Motor neuron (in vitro differentiated cells): ENCODE data around the gene TRAPPC3. TPM values are rescaled to one million over a fixed set of nuclear protein-coding genes. Genes with fewer than 3 reads are reported as not detected.
A peak's percentile ranks its signal among the peaks of the same experiment; 100 is the strongest.
"Not testable (repeated sequence)": the region's sequence is repeated elsewhere in the genome, so short reads cannot be mapped to it uniquely, and the experiment has no call there.

ENCODE experiments used
- ATAC-seq, 8 experiments: fragments of 200-7000 bp; cut with Tn5 transposase; replicated peaks in 6 of 8; 2 replicates each; pipeline ENCODE4 v1.8.0; 2021; ENCODE audit warnings: mild to moderate bottlenecking in 8 of 8, moderate library complexity in 8 of 8
- H3K27ac ChIP-seq, 2 donors: fragments of 250-450 bp; sonication (Bioruptor Pico); 2 replicates each; pipeline ENCODE4 v1.9.0; 2021; ENCODE audit warnings: antibody characterized with exemption in 2 of 2, mild to moderate bottlenecking in 2 of 2, moderate library complexity in 1 of 2
- H3K4me1 ChIP-seq, 2 donors: fragments of 250-450 bp; sonication (Bioruptor Pico); replicated peaks in 1 of 2; 2 replicates each; pipeline ENCODE4 v1.6.1; 2021; ENCODE audit warnings: antibody characterized with exemption in 2 of 2, mild to moderate bottlenecking in 2 of 2, moderate library complexity in 1 of 2
- H3K4me3 ChIP-seq, 5 donors: fragments of 250-450 bp; sonication (Bioruptor Pico); 2 replicates each; pipeline ENCODE4 v1.9.0; 2021; ENCODE audit warnings: antibody characterized with exemption in 5 of 5, mild to moderate bottlenecking in 5 of 5, moderate library complexity in 4 of 5
- WGBS, 10 experiments: fragments of 450-650 bp; shearing (Covaris generic); methylation state at CpG; one replicate each; pipeline ENCODE4 v1.0.0; 2022; 5-methylcytosine and 5-hydroxymethylcytosine counted together
- in situ Hi-C, 9 experiments: fragments of 400-800 bp; cut with MboI; loops; one replicate each; pipeline ENCODE4 v1.15.0; 2021; ENCODE audit warnings: low sequenced_read_pairs in 9 of 9, low pct_unique_long_range_greater_than_20kb in 2 of 9; ENCODE audit not compliant: unreplicated experiment in 9 of 9
- total RNA-seq, 8 experiments: library from RNA; unstranded; fragments of 300-600 nt; gene quantifications; 2 replicates each; pipeline versions ENCODE4 v1.2.3 to v1.2.4, GENCODE V29; 2022

The TRAPPC3 gene
- total RNA-seq, result 100 to 1,000 TPM in 1 of 8 experiments, 10 to 100 TPM in 7; 56.1 to 121 (median 69.5) TPM

GRCh38 chr1:36149237-36149972, at the start of gene TRAPPC3:
TSS of gene TRAPPC3 (minus strand) at chr1:36149486. CDS start at chr1:36149378, 108 bp downstream.
- WGBS, 10 experiments, result 0 to 20% (median 2%) methylated on average over 4 to 48 of the region's 62 CpGs; no CpG with 5 or more reads in 1 of the 10 experiments
- ATAC-seq, result peak; percentile 82 to 92 (median 87)
- H3K27ac ChIP-seq, result peak within 1 kb of the TSS; percentile 84 to 90
- H3K4me1 ChIP-seq, result peaks cover 22 to 25% of the 10 kb centered on the region in 2 donors
- in situ Hi-C loops, result no loop called here
- H3K4me3 ChIP-seq, result peak within 1 kb of the TSS; percentile 49 to 66 (median 53)

- in situ Hi-C loops, result no loop called here
- WGBS, 10 experiments, result 38 to 94% (median 80%) methylated on average over 1 to 5 of the region's 5 CpGs; no CpG with 5 or more reads in 3 of the 10 experiments
- Histone ChIP-seq H3K4me3 (no peak overlapping the region), H3K4me1 (peaks cover 0 to 2% of the 10 kb centered on the region in 2 donors), H3K27ac (no peak overlapping the region)
- no peak for ATAC-seq
Measured at GRCh38 chr1:36198641-36199040, 49.4 kb upstream of the TRAPPC3 start.

- in situ Hi-C loops, H3K27ac ChIP-seq, H3K4me1 ChIP-seq, H3K4me3 ChIP-seq, ATAC-seq: not testable (repeated sequence)
- WGBS, 10 experiments, result 100% methylated on average over 2 of the region's 12 CpGs; no CpG with 5 or more reads in 9 of the 10 experiments
Measured at GRCh38 chr1:36196805-36197204, 47.5 kb upstream of the TRAPPC3 start.

GRCh38 chr1:36187800-36188593, 38.7 kb upstream of the TRAPPC3 start:
- in situ Hi-C loops, result loop anchor here in 2 of 9 experiments (10.0 kb wide), 1 partner anchor 83 kb away; no protein-coding TSS in a partner anchor
- H3K27ac ChIP-seq, result no peak overlapping the region
- WGBS, 10 experiments, result 0 to 24% (median 17%) methylated on average over 2 to 9 of the region's 9 CpGs; no CpG with 5 or more reads in 6 of the 10 experiments
- H3K4me3 ChIP-seq, result no peak overlapping the region
- peaks cover 0 to 5% of the 10 kb centered on the region in 2 donors for H3K4me1 ChIP-seq
- ATAC-seq, result peak; percentile 94 to 98 (median 96)

- WGBS, 10 experiments, result 88 to 100% (median 97%) methylated on average over 1 to 2 of the region's 2 CpGs; no CpG with 5 or more reads in 2 of the 10 experiments
- in situ Hi-C loops, result loop anchor here in 2 of 9 experiments (10.0 kb wide), 1 partner anchor 79 kb away; no protein-coding TSS in a partner anchor
- no peak for ATAC-seq
- no peak overlapping the region for H3K4me3 ChIP-seq
- peaks cover 0 to 5% of the 10 kb centered on the region in 2 donors for H3K4me1 ChIP-seq
- H3K27ac ChIP-seq, result no peak overlapping the region
Measured at GRCh38 chr1:36183309-36183856, 34.1 kb upstream of the TRAPPC3 start.

- H3K4me3 ChIP-seq, result no peak overlapping the region
- peak in 3 of 8 experiments; percentile 14 to 27 (median 19) for ATAC-seq
- peaks cover 0 to 1% of the 10 kb centered on the region in 2 donors for H3K4me1 ChIP-seq
- 49 to 57% methylated on average over 1 to 2 of the region's 2 CpGs; no CpG with 5 or more reads in 8 of the 10 experiments for WGBS, 10 experiments
- no peak overlapping the region for H3K27ac ChIP-seq
- in situ Hi-C loops, result loop anchor here in 2 of 9 experiments (10.0 kb wide), 1 partner anchor 78 kb away; no protein-coding TSS in a partner anchor
Measured at GRCh38 chr1:36182734-36183133, 33.4 kb upstream of the TRAPPC3 start.

- no peak overlapping the region for H3K27ac ChIP-seq
- no peak overlapping the region for H3K4me3 ChIP-seq
- no peak for ATAC-seq
- H3K4me1 ChIP-seq, result peaks cover 4 to 6% of the 10 kb centered on the region in 2 donors
- in situ Hi-C loops, result no loop called here
- 90 to 100% (median 95%) methylated on average over 1 to 12 of the region's 19 CpGs; no CpG with 5 or more reads in 5 of the 10 experiments for WGBS, 10 experiments
Measured at GRCh38 chr1:36179220-36179600, 29.9 kb upstream of the TRAPPC3 start.

GRCh38 chr1:36178471-36179219, 29.4 kb upstream of the TRAPPC3 start:
- peaks cover 4 to 6% of the 10 kb centered on the region in 2 donors for H3K4me1 ChIP-seq
- no peak overlapping the region for H3K27ac ChIP-seq
- in situ Hi-C loops, result no loop called here
- no peak overlapping the region for H3K4me3 ChIP-seq
- no peak for ATAC-seq
- 85 to 100% (median 93%) methylated on average over 2 to 19 of the region's 62 CpGs; no CpG with 5 or more reads in 6 of the 10 experiments for WGBS, 10 experiments

- Histone ChIP-seq H3K4me3 (no peak overlapping the region), H3K4me1 (peaks cover 4 to 6% of the 10 kb centered on the region in 2 donors), H3K27ac (no peak overlapping the region)
- in situ Hi-C loops, result no loop called here
- no peak for ATAC-seq
- 89 to 100% (median 95%) methylated on average over 2 to 7 of the region's 33 CpGs; no CpG with 5 or more reads in 6 of the 10 experiments for WGBS, 10 experiments
Measured at GRCh38 chr1:36177589-36178431, 28.5 kb upstream of the TRAPPC3 start.

- in situ Hi-C loops, result no loop called here
- 87 to 100% (median 93%) methylated on average over 3 to 35 of the region's 76 CpGs; no CpG with 5 or more reads in 4 of the 10 experiments for WGBS, 10 experiments
- Histone ChIP-seq H3K27ac (no peak overlapping the region), H3K4me3 (no peak overlapping the region), H3K4me1 (peaks cover 4 to 6% of the 10 kb centered on the region in 2 donors)
- ATAC-seq, result peak in 1 of 8 experiments; percentile 2
Measured at GRCh38 chr1:36176106-36176949, 27.0 kb upstream of the TRAPPC3 start.
